Spleen (tissue), 7 donors: Measurements from ENCODE around the gene PARN.

Source experiments
- POLR2A ChIP-seq, 3 donors: fragments of 450-650 bp; IDR thresholded peaks; one replicate each; pipeline ENCODE4 v1.5.1; 2017; ENCODE audit warnings: antibody characterized with exemption in 3 of 3, mild to moderate bottlenecking in 1 of 3
- TF ChIP-seq, protein P1 (sequence below), 11 experiments: fragments of 200-600 bp in 7 of 11; fragments of 450-650 bp in 4 of 11; sonication (generic) in 4 of 11; IDR thresholded peaks in 8 of 11; conservative IDR thresholded peaks in 3 of 11; 1 replicate in 7 of 11; 2 replicates in 4 of 11; pipeline versions ENCODE4 v1.4.0 to v1.8.0; 2016 to 2021; ENCODE audit warnings: antibody characterized with exemption in 11 of 11, inconsistent platforms in 4 of 11, mild to moderate bottlenecking in 1 of 11
- donor health status: DM: no; HTN: no; CAD: no; lungs with moderate emphysema.
- donor health status: DM: no; HTN: no; CAD: no.
- donor health status: DM: no; HTN: no; CAD: no.

DNA sequence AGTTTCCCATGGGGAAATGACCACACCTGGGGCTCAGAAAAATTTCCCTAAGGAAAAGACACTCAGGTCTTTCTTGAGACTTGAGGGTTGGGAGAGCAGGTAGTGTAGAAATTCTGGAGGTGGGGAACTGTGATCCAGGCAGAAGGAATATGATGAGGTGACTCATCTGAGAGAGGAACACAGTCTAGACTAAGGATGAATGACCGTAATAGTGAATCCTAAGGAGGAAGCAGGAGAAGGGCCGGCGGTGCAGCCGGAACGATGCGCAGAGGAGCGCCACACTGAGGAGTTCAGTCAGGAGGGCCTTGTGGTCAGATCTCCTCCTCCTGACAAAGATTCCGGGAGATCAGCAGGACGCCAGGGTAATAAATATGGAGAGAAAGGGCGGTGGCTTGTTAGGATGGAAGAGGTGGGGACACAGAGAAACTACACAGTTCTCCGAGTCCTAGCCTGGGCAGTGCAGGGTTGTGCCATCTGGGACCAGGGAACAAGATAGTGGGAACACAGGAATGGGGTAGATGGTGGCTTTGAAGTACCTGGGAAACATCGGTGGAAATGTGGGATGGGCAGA is 135.6 kb downstream of the PARN start:
- TF ChIP-seq, protein P1, sequence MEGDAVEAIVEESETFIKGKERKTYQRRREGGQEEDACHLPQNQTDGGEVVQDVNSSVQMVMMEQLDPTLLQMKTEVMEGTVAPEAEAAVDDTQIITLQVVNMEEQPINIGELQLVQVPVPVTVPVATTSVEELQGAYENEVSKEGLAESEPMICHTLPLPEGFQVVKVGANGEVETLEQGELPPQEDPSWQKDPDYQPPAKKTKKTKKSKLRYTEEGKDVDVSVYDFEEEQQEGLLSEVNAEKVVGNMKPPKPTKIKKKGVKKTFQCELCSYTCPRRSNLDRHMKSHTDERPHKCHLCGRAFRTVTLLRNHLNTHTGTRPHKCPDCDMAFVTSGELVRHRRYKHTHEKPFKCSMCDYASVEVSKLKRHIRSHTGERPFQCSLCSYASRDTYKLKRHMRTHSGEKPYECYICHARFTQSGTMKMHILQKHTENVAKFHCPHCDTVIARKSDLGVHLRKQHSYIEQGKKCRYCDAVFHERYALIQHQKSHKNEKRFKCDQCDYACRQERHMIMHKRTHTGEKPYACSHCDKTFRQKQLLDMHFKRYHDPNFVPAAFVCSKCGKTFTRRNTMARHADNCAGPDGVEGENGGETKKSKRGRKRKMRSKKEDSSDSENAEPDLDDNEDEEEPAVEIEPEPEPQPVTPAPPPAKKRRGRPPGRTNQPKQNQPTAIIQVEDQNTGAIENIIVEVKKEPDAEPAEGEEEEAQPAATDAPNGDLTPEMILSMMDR (IDR thresholded peaks at IDR 0.05 in 8 of 11, conservative IDR thresholded peaks at IDR 0.05 in 3 of 11): no peak
- TF ChIP-seq POLR2A (IDR thresholded peaks at IDR 0.05): no peak
